ENCODE data around the gene NUDT13. TPM values are rescaled to one million over a fixed set of nuclear protein-coding genes. Genes with fewer than 3 reads are reported as not detected.
A peak's percentile ranks its signal among the peaks of the same experiment; 100 is the strongest.

NUDT13 gene
- total RNA-seq, 1 donor: 1.8 TPM

DNA sequence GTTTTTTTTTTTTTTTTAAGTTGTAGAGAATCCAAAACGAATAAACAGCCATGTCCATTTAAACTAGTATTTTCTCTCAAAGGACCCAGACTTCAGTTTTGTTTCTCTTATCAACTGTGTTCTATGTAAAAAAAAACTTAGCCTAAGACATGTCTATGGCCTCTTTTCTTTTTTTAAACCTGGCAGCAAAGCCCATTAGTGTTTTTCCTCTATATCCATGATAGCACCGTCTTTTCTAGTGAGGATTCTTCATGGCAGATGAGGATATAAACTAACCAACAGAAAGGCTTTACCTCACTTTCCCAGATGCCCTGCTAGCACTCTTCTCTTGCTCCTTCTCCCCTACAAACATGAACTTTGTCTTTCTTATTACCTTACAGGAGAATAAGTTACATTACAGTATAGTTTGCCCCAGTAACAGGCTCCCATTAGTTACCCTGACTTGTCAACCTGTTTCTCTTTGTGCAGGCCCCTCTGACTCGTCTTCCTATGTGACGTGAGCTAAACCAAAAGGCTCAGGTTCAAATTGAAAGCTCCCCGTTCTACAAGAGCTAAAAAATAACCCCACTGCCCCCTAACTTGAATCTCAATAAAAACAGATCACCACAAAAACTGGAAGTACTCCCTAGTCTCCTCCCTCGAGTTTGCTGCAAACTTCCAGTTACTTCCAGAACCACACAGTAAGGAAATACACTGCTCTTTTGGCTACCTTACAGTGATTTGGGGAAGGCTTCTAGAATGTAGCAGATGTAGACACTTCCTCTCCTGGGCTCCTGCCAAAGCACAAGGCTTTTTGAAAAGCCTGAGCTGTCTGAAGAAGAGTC lies 33.7 kb upstream of the NUDT13 start:
- peak overlapping the region; percentile 32 for H3K4me3 ChIP-seq (ENCODE audit: low read depth, low read length)
- peak; percentile 93 for DNase-seq (ENCODE audit: low read depth)
- TF ChIP-seq, protein P1, sequence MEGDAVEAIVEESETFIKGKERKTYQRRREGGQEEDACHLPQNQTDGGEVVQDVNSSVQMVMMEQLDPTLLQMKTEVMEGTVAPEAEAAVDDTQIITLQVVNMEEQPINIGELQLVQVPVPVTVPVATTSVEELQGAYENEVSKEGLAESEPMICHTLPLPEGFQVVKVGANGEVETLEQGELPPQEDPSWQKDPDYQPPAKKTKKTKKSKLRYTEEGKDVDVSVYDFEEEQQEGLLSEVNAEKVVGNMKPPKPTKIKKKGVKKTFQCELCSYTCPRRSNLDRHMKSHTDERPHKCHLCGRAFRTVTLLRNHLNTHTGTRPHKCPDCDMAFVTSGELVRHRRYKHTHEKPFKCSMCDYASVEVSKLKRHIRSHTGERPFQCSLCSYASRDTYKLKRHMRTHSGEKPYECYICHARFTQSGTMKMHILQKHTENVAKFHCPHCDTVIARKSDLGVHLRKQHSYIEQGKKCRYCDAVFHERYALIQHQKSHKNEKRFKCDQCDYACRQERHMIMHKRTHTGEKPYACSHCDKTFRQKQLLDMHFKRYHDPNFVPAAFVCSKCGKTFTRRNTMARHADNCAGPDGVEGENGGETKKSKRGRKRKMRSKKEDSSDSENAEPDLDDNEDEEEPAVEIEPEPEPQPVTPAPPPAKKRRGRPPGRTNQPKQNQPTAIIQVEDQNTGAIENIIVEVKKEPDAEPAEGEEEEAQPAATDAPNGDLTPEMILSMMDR (IDR thresholded peaks at IDR 0.05; ENCODE audit: insufficient read depth, low read length): no peak

DNA sequence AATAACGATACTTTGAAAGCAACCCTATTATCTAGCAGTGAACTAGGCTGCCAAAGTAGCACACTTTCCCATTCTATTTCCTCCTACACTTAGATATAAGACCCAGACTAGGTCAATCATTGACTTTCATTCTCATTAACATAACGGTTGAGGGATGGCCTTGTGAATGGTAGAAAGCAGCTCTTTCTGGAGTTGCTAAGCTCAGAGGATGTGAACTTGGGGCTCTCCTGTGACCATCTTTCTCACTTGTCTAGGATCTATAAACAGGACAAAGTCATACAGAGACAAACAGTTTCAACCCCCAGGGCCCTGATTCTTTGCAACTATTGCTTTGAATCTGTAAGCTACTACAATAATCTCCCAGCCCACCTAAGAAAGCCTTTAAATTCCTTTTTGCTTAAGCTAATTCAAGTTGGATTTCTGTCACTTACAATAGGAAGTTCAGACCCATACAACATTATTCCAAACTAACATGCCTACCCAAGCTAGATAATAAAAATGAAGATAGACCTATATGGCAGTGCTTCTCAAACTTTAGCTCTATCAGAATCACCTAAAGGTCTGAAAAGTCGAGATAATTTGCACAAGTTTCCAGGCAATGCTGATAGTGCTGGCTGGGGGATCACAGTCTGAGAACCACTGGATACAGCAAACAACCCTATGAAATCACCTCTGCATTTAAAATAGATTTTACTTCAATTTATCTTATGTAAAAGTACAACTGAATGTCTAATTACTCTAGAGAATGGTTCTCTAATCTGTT lies 30.3 kb upstream of the NUDT13 start:
- TF ChIP-seq, protein P1 (IDR thresholded peaks at IDR 0.05; ENCODE audit: insufficient read depth, low read length): no peak
- no peak overlapping the region for H3K4me3 ChIP-seq (ENCODE audit: low read depth, low read length)
- DNase-seq (ENCODE audit: low read depth): no peak

DNA sequence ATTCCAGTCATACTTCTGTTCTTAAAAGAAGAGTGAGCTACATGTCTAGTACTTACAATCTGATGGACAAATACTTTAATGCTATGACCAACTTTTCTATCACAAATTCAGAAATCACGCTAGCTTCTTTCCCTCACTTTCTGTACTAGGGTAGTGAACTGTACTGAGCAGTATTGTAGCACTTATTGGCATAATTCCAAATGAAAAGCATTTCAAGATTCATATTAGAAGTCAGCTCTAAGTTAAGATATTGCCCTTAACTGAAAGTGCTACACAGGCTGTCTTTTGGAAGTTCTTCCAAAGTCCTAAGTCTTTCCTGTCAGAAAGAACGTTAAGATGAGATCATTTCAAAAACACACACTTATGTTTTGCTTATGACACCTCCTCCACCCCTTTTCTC lies 27.0 kb upstream of the NUDT13 start:
- no peak overlapping the region for H3K4me3 ChIP-seq (ENCODE audit: low read depth, low read length)
- TF ChIP-seq, protein P1 (IDR thresholded peaks at IDR 0.05; ENCODE audit: insufficient read depth, low read length): no peak
- peak; percentile 48 for DNase-seq (ENCODE audit: low read depth)

DNA sequence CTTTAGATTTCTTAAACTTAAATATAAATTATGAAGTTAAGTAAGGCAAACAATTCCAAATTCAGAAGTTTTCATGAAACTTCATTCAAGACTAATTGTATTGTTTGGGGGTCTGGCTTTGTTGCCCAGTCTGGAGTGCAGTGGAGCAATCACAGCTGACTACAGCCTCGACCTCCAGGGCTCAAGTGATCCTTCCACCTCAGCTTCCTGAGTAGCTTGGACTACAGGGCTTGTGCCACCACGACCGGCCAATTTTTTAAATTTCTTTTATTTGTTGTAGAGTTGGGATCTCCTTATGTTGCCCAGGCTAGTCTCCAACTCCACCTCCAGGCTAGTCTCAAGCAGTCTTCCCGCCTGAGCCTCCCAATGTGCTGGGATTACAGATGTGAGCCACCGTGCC lies 26.0 kb upstream of the NUDT13 start:
- H3K4me3 ChIP-seq (ENCODE audit: low read depth, low read length): no peak overlapping the region
- DNase-seq (ENCODE audit: low read depth): no peak
- TF ChIP-seq, protein P1 (IDR thresholded peaks at IDR 0.05; ENCODE audit: insufficient read depth, low read length): no peak

DNA sequence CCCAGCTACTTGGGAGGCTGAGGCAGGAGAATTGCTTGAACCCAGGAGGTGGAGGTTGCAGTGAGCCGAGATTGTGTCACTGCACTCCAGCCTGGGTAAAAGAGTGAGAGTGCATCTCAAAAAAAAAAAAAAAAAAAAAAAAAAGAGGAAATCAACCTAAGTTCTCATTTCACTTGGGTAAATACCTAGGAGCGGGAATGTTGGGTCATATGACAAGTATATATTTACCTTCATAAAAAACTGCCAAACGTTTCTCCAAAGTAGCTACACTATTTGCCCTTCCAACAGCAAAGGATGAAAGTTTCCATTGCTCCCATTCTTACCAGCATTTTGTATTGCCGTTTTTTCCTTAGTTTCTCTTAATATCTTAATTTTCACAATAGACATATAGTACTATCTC lies 23.4 kb upstream of the NUDT13 start:
- no peak overlapping the region for H3K4me3 ChIP-seq (ENCODE audit: low read depth, low read length)
- TF ChIP-seq, protein P1 (IDR thresholded peaks at IDR 0.05; ENCODE audit: insufficient read depth, low read length): no peak
- no peak for DNase-seq (ENCODE audit: low read depth)

DNA sequence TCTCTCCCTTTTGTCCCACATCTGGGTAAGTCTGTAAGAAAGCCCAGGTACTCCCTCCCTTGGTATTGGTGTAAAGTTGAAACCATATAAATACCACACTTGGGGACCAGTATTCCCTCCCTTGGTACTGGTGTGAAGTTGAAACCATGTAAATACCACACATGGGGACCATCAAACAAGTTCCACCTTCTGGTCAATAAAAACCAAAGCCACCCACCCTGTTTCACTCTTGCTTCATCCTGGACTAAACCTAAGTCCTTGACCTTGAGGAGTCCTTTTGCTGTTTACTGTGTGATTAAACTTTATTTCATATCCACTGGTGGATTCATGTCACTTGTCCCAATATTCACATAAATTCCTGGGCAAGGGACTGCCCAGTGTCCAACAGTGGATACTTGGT lies 22.0 kb upstream of the NUDT13 start:
- no peak overlapping the region for H3K4me3 ChIP-seq (ENCODE audit: low read depth, low read length)
- DNase-seq (ENCODE audit: low read depth): no peak
- TF ChIP-seq, protein P1 (IDR thresholded peaks at IDR 0.05; ENCODE audit: insufficient read depth, low read length): no peak

All from fibroblast of the aortic adventitia (primary cell).